Gastrocnemius medialis (tissue), 4 donors: Measurements from ENCODE around the gene TYK2. TPM values are rescaled to one million over a fixed set of nuclear protein-coding genes. Genes with fewer than 3 reads are reported as not detected.

Experiments
- ATAC-seq, 2 donors: fragments of 150-250 bp; one replicate each; pipeline ENCODE4 v1.9.1; 2016
- DNase-seq, 2 donors: peaks; one replicate each; pipeline ENCODE4 v3.0.0-alpha.2; 2019
- H3K27ac ChIP-seq, 4 donors: fragments of 200-600 bp; sonication (generic); 1 replicate in 1 of 4; 2 replicates in 3 of 4; pipeline ENCODE4 v1.5.1; 2016 to 2018; ENCODE audit warnings: mild to moderate bottlenecking in 2 of 4, moderate library complexity in 1 of 4
- H3K27me3 ChIP-seq, 3 donors: fragments of 200-600 bp; sonication (generic) in 2 of 3; 1 replicate in 1 of 3; 2 replicates in 2 of 3; pipeline versions ENCODE4 v1.5.1 to v1.6.0; 2016 to 2019; ENCODE audit warnings: mild to moderate bottlenecking in 1 of 3, moderate library complexity in 1 of 3
- H3K36me3 ChIP-seq, 2 donors: fragments of 200-600 bp; sonication (generic) in 1 of 2; one replicate each; pipeline ENCODE4 v1.5.1; 2017 to 2018
- H3K4me1 ChIP-seq, 2 donors: fragments of 200-600 bp; sonication (generic) in 1 of 2; one replicate each; pipeline ENCODE4 v1.5.1; 2016 to 2017; ENCODE audit warnings: mild to moderate bottlenecking in 2 of 2
- H3K4me3 ChIP-seq, 4 donors: fragments of 200-600 bp; sonication (generic) in 3 of 4; 1 replicate in 1 of 4; 2 replicates in 3 of 4; pipeline ENCODE4 v1.5.1; 2016 to 2019; ENCODE audit warnings: mild to moderate bottlenecking in 2 of 4
- H3K9me3 ChIP-seq, 3 donors: fragments of 200-600 bp; sonication (generic) in 2 of 3; 1 replicate in 1 of 3; 2 replicates in 2 of 3; pipeline ENCODE4 v1.5.1; 2016 to 2019
- CTCF ChIP-seq, 5 experiments: fragments of 450-650 bp in 3 of 5; fragments of 200-600 bp in 2 of 5; sonication (generic) in 2 of 5; IDR thresholded peaks in 4 of 5; conservative IDR thresholded peaks in 1 of 5; 1 replicate in 4 of 5; 2 replicates in 1 of 5; pipeline ENCODE4 v1.5.1; 2016 to 2019; ENCODE audit warnings: antibody characterized with exemption in 5 of 5, mild to moderate bottlenecking in 3 of 5, moderate library complexity in 3 of 5
- POLR2A ChIP-seq, 2 donors: fragments of 450-650 bp; IDR thresholded peaks; one replicate each; pipeline ENCODE4 v1.6.1; 2017; ENCODE audit warnings: antibody characterized with exemption in 2 of 2, mild to moderate bottlenecking in 2 of 2, moderate library complexity in 2 of 2
- in situ Hi-C, 4 donors: fragments of 200-750 bp; cut with MboI; loops; one replicate each; pipeline versions ENCODE4 v1.15.0 to v1.8.0; 2017; ENCODE audit warnings: low sequenced_read_pairs in 4 of 4
- intact Hi-C: fragments of 100-400 bp; cut with DNase I; formaldehyde crosslinking; loops from one replicate; pipeline ENCODE4 v1.15.1; 2023; ENCODE audit warnings: low total_unique reads
- microRNA counts, 2 donors: library from miRNA; unstranded; fragments of <30 nt; microRNA quantifications; one replicate each; lab custom pipeline; 2016
- microRNA-seq, 2 donors: library from miRNA; unstranded; fragments of <30 nt; microRNA quantifications; one replicate each; pipeline ENCODE4, GENCODE V29; 2016; ENCODE audit warnings: borderline replicate concordance in 2 of 2
- total RNA-seq, 4 donors: library from RNA; depleted of rRNA; stranded (reverse); fragments of >200 nt; gene quantifications; one replicate each; pipeline versions ENCODE4 v1.1.0 to v1.2.3, GENCODE V29; 2016

TYK2 gene
- total RNA-seq, 4 donors from 2014 or later, result 32.6 to 58.5 (median 50.9) TPM

- Histone ChIP-seq H3K9me3 (no peaks in the 10 kb centered on the region), H3K36me3 (peaks cover 0 to 41% of the 10 kb centered on the region in 2 donors), H3K27me3 (no peaks in the 10 kb centered on the region), H3K27ac (peak within 1 kb of the TSS; percentile 80 to 89 (median 86)), H3K4me1 (peaks cover 8 to 12% of the 10 kb centered on the region in 2 donors), H3K4me3 (peak within 1 kb of the TSS; percentile 92 to 98 (median 94))
- intact Hi-C loops, result loop anchor here (1.0 kb wide), 2 partner anchors 18 to 65 kb away; partner anchors contain the start of genes RAVER1 and TYK2
- ATAC-seq (peak; percentile 90 to 92), DNase-seq (peak; percentile 63 to 73)
- in situ Hi-C loops, result no loop called here
- TF ChIP-seq CTCF (IDR thresholded peaks at IDR 0.05 in 4 of 5, conservative IDR thresholded peaks at IDR 0.05 in 1 of 5) (peak in 1 of 5 experiments; percentile 17), POLR2A (IDR thresholded peaks at IDR 0.05) (no peak)
Measured at GRCh38 chr19:10315335-10316214, 64.8 kb downstream of the TYK2 start, which contains the start of gene FDX2. TSS of gene FDX2 (minus strand) at chr19:10316015. CDS start at chr19:10315996, 19 bp downstream.

- ATAC-seq (no peak), DNase-seq (no peak)
- no peaks in the 10 kb centered on the region for H3K9me3 ChIP-seq
- H3K36me3 ChIP-seq, result no peaks in the 10 kb centered on the region
- in situ Hi-C loops (no loop called here), intact Hi-C loops (no loop called here)
- no peaks in the 10 kb centered on the region for H3K4me1 ChIP-seq
- H3K27me3 ChIP-seq, result no peaks in the 10 kb centered on the region
- no peak within 1 kb of the TSS for H3K27ac ChIP-seq
- TF ChIP-seq POLR2A (IDR thresholded peaks at IDR 0.05) (no peak), CTCF (IDR thresholded peaks at IDR 0.05 in 4 of 5, conservative IDR thresholded peaks at IDR 0.05 in 1 of 5) (no peak)
- H3K4me3 ChIP-seq, result no peak within 1 kb of the TSS
Measured at GRCh38 chr19:10309423-10309822, 70.9 kb downstream of the TYK2 start, which contains the start of gene ZGLP1. TSS of gene ZGLP1 (minus strand) at chr19:10309815.

GRCh38 chr19:10306327-10306726, 74.0 kb downstream of the TYK2 start:
- Histone ChIP-seq H3K36me3 (no peaks in the 10 kb centered on the region), H3K4me3 (no peak overlapping the region), H3K27me3 (peaks cover 0 to 4% (median 0%) of the 10 kb centered on the region in 3 donors), H3K4me1 (no peaks in the 10 kb centered on the region), H3K27ac (no peak overlapping the region), H3K9me3 (no peaks in the 10 kb centered on the region)
- in situ Hi-C loops, result no loop called here
- no peak for DNase-seq
- intact Hi-C loops, result no loop called here
- TF ChIP-seq POLR2A (IDR thresholded peaks at IDR 0.05), result no peak
- no peak for TF ChIP-seq CTCF (IDR thresholded peaks at IDR 0.05 in 4 of 5, conservative IDR thresholded peaks at IDR 0.05 in 1 of 5)
- ATAC-seq, result no peak

- Histone ChIP-seq H3K4me1 (no peaks in the 10 kb centered on the region), H3K27me3 (peaks cover 0 to 4% (median 0%) of the 10 kb centered on the region in 3 donors), H3K4me3 (no peak overlapping the region), H3K9me3 (no peaks in the 10 kb centered on the region), H3K27ac (no peak overlapping the region), H3K36me3 (no peaks in the 10 kb centered on the region)
- DNase-seq (no peak), ATAC-seq (no peak)
- TF ChIP-seq CTCF (IDR thresholded peaks at IDR 0.05 in 4 of 5, conservative IDR thresholded peaks at IDR 0.05 in 1 of 5) (no peak), POLR2A (IDR thresholded peaks at IDR 0.05) (no peak)
- in situ Hi-C loops, result no loop called here
- intact Hi-C loops, result no loop called here
Measured at GRCh38 chr19:10305139-10305806, 75.1 kb downstream of the TYK2 start.

MicroRNAs encoded within 50 kb of the gene (microRNA counts, 767-probe panel; counts per million panel counts)
- 356 to 448 counts per million in 2 donors for microRNA hsa-miR-1181 (lab: Ali Mortazavi, UCI)

Small RNAs within 50 kb of the gene (microRNA-seq; reads per million reads assigned to microRNA genes)
- 0 reads per million in 2 donors for gene MIR1181

Other genes starting within 250 kb of the TYK2 start
- 10 to 100 TPM; 11.5 to 43.0 (median 17.7) TPM for gene DNMT1, start 185.6 kb downstream of the TYK2 start, total RNA-seq
- 1 to 10 TPM in 2 of 4 donors, under 1 TPM in 2; 0.56 to 2.2 (median 1.1) TPM for gene S1PR2, start 149.2 kb downstream of the TYK2 start, total RNA-seq
- 100 to 1,000 TPM in 1 of 4 donors, 10 to 100 TPM in 3; 68.3 to 112 (median 84.4) TPM for gene MRPL4, start 128.4 kb downstream of the TYK2 start, total RNA-seq
- 10 to 100 TPM in 1 of 4 donors, 1 to 10 TPM in 3; 5.0 to 10.5 (median 7.7) TPM for gene ICAM1, start 109.5 kb downstream of the TYK2 start, total RNA-seq
- not detected for gene ICAM4, start 93.6 kb downstream of the TYK2 start, total RNA-seq
- not detected for gene ICAM5, start 90.6 kb downstream of the TYK2 start, total RNA-seq
- gene ZGLP1, start 70.8 kb downstream of the TYK2 start, total RNA-seq, result 1 to 10 TPM in 1 of 4 donors, under 1 TPM in 1, not detected in 2; 0.80 to 3.1 TPM
- 10 to 100 TPM in 3 of 4 donors, 1 to 10 TPM in 1; 9.1 to 32.0 (median 21.9) TPM for gene FDX2, start 64.6 kb downstream of the TYK2 start, total RNA-seq
- 10 to 100 TPM; 10.0 to 15.9 (median 11.8) TPM for gene RAVER1, start 47.0 kb downstream of the TYK2 start, total RNA-seq
- gene ICAM3, start 40.9 kb downstream of the TYK2 start, total RNA-seq, result 1 to 10 TPM; 2.0 to 5.0 (median 3.2) TPM
- 100 to 1,000 TPM; 133 to 189 (median 163) TPM for gene CDC37, start 23.0 kb upstream of the TYK2 start, total RNA-seq
- 10 to 100 TPM in 1 of 4 donors, 1 to 10 TPM in 3; 6.4 to 10.1 (median 8.4) TPM for gene PDE4A, start 40.0 kb upstream of the TYK2 start, total RNA-seq
- gene KEAP1, start 122.8 kb upstream of the TYK2 start, total RNA-seq, result 100 to 1,000 TPM; 189 to 336 (median 228) TPM
- gene S1PR5, start 136.9 kb upstream of the TYK2 start, total RNA-seq, result not detected
- 100 to 1,000 TPM in 2 of 4 donors, 10 to 100 TPM in 2; 67.6 to 127 (median 96.0) TPM for gene ATG4D, start 163.3 kb upstream of the TYK2 start, total RNA-seq
- 10 to 100 TPM; 16.8 to 24.1 (median 19.9) TPM for gene KRI1, start 185.4 kb upstream of the TYK2 start, total RNA-seq
- gene CDKN2D, start 188.4 kb upstream of the TYK2 start, total RNA-seq, result 10 to 100 TPM in 3 of 4 donors, 1 to 10 TPM in 1; 7.3 to 18.1 (median 13.4) TPM
- gene AP1M2, start 206.7 kb upstream of the TYK2 start, total RNA-seq, result under 1 TPM in 1 of 4 donors, not detected in 3; 0.32 TPM
- gene SLC44A2, start 245.0 kb upstream of the TYK2 start, total RNA-seq, result 100 to 1,000 TPM in 2 of 4 donors, 10 to 100 TPM in 2; 51.1 to 168 (median 105) TPM